CD4-positive, alpha-beta T cell treated with Interleukin-6 at 100 ng/mL for 8 hours (primary cell): ENCODE data around the gene OR2H1.
"Not testable (repeated sequence)": the region's sequence is repeated elsewhere in the genome, so short reads cannot be mapped to it uniquely, and the experiment has no call there.

Source experiments
- DNase-seq: peaks from one replicate; pipeline ENCODE4 v3.0.0-alpha.2; 2020; ENCODE audit warnings: mixed read lengths, low spot score

The OR2H1 gene

GRCh38 chr6:29456971-29457370, at the start of gene OR2H1, which contains the start of gene OR11A1:
Gene OR2H1, plus strand, starts transcription at chr6:29457155. Its CDS starts 4,615 bp downstream, at chr6:29461770.
Gene OR11A1, minus strand, starts transcription at chr6:29457071. Its CDS starts 29,430 bp downstream, at chr6:29427641.
- DNase-seq, result no peak

- DNase-seq, result no peak
Measured at GRCh38 chr6:29414588-29414987, 42.4 kb upstream of the OR2H1 start, which contains the start of gene OR12D1. Gene OR12D1, plus strand, starts transcription at chr6:29414928.

GRCh38 chr6:29419516-29419915, 37.4 kb upstream of the OR2H1 start:
- DNase-seq, result no peak

DNA sequence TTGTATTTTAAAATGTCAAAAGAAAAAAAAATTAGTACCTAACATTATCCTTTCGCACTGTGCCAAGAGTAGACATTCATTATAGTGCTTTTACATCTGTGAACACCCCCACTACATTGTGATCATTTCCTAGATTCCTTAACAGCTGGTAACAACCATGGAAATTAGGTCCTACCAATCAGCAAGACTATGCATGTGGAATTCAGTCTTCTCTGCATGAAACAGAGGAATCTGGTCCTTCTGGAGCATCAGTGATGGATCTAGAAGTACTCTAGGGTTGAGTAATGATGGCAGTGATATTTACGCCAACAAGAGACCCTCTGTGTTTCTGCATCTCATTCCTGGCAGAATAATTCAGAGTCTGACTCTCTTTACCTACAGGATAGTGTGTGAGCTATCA, 32.8 kb upstream of the OR2H1 start:
- DNase-seq, result no peak

- DNase-seq, result no peak
Measured at GRCh38 chr6:29424575-29424974, 32.4 kb upstream of the OR2H1 start.

GRCh38 chr6:29425075-29425474, 31.9 kb upstream of the OR2H1 start:
- no peak for DNase-seq

DNA sequence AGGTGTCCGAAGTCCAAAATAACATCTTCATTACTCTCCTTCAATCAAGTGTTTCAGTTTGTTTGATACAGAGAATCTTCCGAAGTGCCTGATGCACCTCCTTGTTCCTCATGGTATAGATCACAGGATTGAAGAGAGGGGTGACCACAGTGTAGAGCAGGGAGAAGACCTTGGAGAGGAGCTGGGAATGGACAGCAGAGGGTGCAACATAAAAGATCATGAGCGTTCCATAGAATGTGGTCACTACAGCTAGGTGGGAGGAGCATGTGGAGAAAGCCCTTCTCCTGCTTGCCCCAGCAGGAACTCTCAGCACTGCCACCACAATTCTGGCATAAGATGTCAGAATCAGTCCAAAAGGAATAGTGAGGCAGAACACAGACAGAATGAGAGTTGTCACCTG, 30.3 kb upstream of the OR2H1 start:
- DNase-seq, result no peak

- DNase-seq, result not testable (repeated sequence)
Measured at GRCh38 chr6:29436730-29437129, 20.2 kb upstream of the OR2H1 start.

DNA sequence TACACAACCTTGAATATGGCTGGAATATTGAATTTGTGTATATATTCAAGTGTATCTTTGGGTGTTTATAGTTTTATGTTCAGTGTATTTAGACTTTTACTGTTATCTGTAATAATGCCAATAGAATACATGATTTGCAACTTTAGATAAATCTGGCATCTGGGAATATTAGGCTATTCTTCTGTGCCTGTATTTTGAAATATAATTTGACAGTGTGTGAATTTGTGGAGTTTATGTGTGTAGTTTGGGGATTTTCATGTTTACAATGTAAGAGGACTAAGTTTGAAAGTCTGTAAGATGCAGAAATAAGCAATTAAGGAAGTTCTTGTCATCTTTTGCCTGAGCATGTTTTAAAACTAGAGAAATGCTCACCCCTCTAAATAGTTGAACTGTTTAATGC, 17.9 kb upstream of the OR2H1 start, which contains the start of gene OR10C1:
Gene OR10C1 (plus strand): TSS at position 301 of the 400 bp plus-strand sequence. CDS start 710 bp downstream, outside the sequence.
- no peak for DNase-seq

DNA sequence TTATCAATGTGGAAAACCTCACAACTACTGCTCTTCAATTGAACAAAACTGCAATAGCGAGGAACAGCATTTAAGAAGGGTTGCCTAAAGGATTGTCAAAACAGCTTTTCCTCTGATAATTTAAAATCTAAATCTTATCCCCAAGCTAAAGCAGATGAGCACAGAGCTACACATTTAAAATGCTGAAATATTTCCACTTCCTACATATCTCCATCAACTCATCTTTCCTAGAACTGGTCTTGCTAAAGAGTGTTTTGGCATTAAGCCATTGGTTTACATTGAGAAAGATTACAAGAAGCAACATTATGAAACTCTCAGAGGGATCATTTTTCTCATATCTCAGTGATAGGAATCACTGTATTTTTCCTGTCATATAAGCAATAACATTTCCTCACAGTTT, 14.2 kb upstream of the OR2H1 start:
- DNase-seq, result no peak

- not testable (repeated sequence) for DNase-seq
Measured at GRCh38 chr6:29444031-29444430, 12.9 kb upstream of the OR2H1 start.

GRCh38 chr6:29447670-29448069, 9.3 kb upstream of the OR2H1 start:
- no peak for DNase-seq

- no peak for DNase-seq
Measured at GRCh38 chr6:29451471-29452193, 5.3 kb upstream of the OR2H1 start.

- DNase-seq, result no peak
Measured at GRCh38 chr6:29461021-29461814, 4.3 kb downstream of the OR2H1 start.

DNA sequence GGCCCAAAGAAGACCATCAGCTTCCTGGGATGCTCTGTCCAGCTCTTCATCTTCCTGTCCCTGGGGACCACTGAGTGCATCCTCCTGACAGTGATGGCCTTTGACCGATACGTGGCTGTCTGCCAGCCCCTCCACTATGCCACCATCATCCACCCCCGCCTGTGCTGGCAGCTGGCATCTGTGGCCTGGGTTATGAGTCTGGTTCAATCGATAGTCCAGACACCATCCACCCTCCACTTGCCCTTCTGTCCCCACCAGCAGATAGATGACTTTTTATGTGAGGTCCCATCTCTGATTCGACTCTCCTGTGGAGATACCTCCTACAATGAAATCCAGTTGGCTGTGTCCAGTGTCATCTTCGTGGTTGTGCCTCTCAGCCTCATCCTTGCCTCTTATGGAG, 5.1 kb downstream of the OR2H1 start:
- DNase-seq, result no peak

DNA sequence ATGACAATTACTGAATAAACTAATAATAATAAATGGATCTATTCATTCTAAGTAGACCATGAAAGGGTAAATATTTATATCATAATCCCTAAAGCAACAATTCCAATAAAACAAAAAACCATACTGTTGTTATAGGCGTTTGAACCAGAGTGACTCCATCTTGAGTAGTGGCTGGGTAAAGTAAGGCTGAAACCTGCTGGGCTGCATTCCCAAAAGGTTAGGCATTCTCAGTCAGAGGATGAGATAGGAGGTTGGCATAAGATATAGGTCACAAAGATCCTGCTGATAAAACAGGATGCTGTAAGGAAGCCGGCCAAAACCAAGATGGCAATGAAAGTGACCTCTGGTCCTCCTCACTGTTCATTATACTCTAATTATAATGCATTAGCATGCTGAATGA, 8.3 kb downstream of the OR2H1 start:
- no peak for DNase-seq

DNA sequence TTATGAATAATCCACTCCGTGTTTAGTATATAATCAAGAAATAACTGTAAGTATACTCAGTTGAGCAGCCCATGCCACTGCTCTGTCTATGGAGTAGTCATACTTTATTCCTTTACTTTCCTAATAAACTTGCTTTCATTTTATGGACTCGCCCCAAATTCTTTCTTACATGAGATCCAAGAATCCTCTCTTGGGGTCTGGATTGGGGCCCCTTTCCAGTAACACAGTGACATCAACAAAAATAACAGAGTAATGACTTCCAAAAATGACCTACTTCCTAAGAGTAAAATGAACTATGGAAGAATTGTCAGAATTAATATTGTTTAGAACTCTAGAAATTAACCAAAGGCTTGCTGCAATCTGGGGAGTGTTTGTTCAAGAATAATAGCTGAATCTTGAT, 8.8 kb downstream of the OR2H1 start:
- no peak for DNase-seq

- DNase-seq, result no peak
Measured at GRCh38 chr6:29466241-29466640, 9.3 kb downstream of the OR2H1 start.

- no peak for DNase-seq
Measured at GRCh38 chr6:29474996-29475395, 18.0 kb downstream of the OR2H1 start.

DNA sequence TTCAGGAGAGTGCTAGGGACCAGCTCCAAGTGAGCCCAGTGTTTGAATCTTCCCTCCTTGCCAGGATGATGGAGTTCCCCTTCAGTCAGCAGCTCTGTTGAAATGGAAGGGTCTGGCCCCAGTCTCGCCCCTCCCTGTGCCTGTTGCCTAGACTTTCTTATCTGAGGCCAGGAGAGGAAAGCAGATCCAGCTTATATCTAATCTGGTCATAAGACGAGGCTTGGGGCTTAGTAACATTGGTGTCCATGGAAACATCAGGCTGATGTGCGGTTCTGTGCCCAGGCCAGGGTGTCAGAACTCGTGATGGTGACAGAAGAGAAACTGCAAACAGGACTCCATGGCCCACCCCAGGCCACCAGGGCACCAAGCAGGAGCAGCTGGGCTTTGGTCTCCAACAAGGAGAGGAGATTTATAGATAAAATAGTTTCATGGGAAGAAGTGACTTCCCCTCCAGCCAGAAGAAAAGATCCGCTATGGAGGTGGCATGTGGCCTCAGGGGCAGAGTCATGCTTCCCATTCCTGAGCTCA, 21.0 kb downstream of the OR2H1 start:
- no peak for DNase-seq

DNA sequence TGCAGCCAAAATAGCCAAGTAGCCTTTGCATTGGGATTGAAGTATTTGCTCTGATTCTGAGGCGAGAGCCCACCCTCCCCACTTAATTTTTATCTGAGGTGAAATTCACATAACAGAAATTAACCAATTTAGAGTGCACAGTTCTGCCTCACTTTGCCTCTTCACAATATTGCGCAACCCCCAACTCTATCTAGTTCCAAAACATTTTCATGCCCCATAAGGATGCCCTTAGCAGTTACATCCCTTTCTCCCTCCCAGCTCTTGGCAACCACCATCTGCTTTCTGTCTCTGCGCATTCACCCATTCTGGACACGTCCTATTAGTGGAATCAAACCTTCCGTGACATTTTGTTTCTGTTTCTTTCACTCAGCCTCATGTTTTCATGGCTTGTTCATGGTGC, 21.8 kb downstream of the OR2H1 start:
- no peak for DNase-seq

DNA sequence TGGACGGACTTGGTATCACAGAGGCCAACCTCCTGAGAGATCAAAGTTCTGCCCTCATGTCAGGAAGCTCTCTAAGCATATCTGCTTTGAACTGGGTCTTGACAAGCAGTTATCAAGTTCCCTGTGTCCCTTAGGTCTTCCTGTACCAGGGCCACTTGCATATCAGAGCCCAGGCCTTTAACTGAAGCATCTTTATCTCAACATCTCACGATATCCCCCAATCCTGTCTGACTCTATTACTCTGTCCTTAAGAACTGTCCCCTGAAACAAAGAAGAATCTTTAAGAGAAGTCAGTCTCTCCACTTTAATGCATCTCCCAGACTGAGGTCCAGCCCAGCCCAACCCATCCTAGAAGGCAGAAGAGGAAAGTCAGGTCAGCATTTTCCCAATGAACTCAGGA, 22.6 kb downstream of the OR2H1 start:
- no peak for DNase-seq

- DNase-seq, result no peak
Measured at GRCh38 chr6:29483186-29483585, 26.2 kb downstream of the OR2H1 start.
